GM12874 (cell line): ENCODE results near the gene SLX9.

Experiments used
- CTCF ChIP-seq: IDR thresholded peaks from 2 replicates; pipeline ENCODE4 v1.5.1; 2011; ENCODE audit warnings: low read depth, mild to moderate bottlenecking, control low read depth, low read length, moderate library complexity; ENCODE audit not compliant: insufficient read depth

The SLX9 gene

GRCh38 chr21:44939532-44940115 is at the start of gene SLX9:
Gene SLX9 (plus strand): TSS chr21:44940029. CDS start chr21:44940058, 29 bp downstream.
- no peak for TF ChIP-seq CTCF

GRCh38 chr21:44890338-44890931 is 49.4 kb upstream of the SLX9 start:
- no peak for TF ChIP-seq CTCF

- no peak for TF ChIP-seq CTCF
Observed at GRCh38 chr21:44890961-44891541, 48.8 kb upstream of the SLX9 start.

DNA sequence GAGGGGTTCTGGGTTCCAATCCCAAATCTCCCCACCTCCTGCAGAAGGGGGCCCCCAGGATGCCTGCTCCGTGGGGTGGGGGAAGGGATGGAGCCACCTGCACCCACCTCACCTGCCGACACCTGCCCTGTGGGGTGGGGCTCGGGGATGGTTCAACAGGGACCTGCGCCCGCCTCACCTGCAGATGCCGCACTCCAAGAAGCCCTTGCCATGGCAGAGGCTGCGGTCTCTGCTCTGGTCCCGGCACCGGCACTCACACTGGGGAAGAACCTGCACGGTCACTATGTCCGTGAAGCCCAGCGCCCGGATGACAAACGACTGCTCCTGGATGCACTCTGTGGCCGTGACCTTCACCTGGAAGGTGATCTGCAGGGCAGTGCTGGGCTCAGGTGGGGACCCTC is 48.2 kb upstream of the SLX9 start:
- TF ChIP-seq CTCF = no peak

DNA sequence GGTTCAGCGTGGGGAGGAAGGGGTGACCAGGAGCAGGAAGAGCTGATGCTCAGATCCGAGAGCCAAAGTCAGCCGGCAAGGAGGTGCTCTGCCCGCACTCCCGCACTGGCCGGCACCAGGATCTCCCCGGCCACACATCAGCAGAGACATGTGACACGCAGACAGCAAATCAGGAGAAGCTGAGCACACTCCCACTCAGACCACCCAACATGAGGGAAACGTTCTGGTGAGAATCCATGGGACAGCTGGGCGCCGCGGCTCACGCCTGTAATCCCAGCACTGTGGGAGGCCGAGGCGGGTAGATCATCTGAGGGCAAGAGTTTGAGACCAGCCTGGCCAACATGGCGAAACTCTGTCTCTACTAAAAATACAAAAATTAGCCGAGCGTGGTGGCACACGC is 47.7 kb upstream of the SLX9 start:
- TF ChIP-seq CTCF = no peak

DNA sequence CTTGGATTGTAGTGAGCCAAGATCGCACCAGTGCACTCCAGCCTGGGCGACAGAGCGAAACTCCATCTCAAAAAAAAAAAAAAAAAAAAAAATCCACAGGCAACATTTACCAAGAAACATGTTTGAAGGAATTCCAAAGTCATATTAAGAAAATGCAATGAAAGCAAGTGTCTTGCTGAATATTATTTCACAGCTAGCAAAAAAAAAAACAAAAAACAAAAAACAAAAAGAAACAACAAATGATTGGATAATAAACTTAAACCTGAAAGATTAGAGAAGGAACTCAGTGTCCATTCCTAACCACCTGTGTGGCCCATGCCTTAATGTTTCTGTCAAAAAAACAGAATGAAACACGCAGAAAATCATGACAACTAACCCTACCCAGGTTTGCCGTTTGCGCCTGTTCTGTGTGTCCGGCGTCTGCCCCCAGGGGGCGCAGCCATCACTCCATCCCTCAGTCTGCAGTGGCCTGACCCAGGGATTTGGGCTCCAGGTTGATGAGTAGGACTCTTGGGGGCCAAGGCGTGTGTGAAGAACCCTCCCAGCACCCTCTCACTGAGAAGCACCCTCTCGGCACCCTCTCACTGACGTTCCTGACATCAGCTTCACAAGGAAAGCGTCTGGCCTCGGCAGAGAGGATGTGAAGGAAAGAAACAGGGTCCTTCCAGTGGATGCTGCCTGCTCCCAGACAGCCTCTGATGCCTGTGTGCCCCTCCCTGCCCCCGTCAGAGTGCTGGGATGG is 47.1 kb upstream of the SLX9 start:
- TF ChIP-seq CTCF = peak; percentile 93

DNA sequence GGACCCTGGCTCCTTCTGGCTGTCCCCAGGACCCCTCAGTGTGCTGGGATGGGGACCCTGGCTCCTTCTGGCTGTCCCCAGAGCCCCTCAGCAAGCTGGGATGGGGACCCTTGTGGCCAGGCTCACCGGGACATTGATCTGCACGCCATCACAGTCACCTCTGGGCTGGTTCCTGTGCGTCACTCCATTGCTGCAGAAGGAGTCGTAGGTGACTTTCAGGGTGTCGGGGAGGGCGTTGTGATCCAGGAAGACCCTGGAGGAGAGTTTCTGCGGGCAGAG is 46.6 kb upstream of the SLX9 start:
- TF ChIP-seq CTCF = no peak
